GM19043 (cell line): ENCODE measurements around the gene GBE1.
"Not testable (repeated sequence)": the region's sequence is repeated elsewhere in the genome, so short reads cannot be mapped to it uniquely, and the experiment has no call there.

Experiments
- ATAC-seq: cut with Tn5 transposase; IDR thresholded peaks from one replicate; pipeline ENCODE4 v1.9.1; 2021; ENCODE audit warnings: low read depth; ENCODE audit not compliant: unreplicated experiment

Gene GBE1

GRCh38 chr3:81549831-81550230 is 211.6 kb downstream of the GBE1 start:
- ATAC-seq = no peak

GRCh38 chr3:81549388-81549787 is 212.1 kb downstream of the GBE1 start:
- no peak for ATAC-seq

- no peak for ATAC-seq
Measured at GRCh38 chr3:81545572-81545971, 215.9 kb downstream of the GBE1 start.

- peak; percentile 74 for ATAC-seq
Measured at GRCh38 chr3:81544385-81544784, 217.1 kb downstream of the GBE1 start.

- ATAC-seq = no peak
Measured at GRCh38 chr3:81540787-81541186, 220.7 kb downstream of the GBE1 start.

- ATAC-seq = no peak
Measured at GRCh38 chr3:81531846-81532245, 229.6 kb downstream of the GBE1 start.

- no peak for ATAC-seq
Measured at GRCh38 chr3:81531263-81531662, 230.2 kb downstream of the GBE1 start.

GRCh38 chr3:81530180-81530939 is 231.1 kb downstream of the GBE1 start:
- ATAC-seq = no peak

GRCh38 chr3:81521855-81522254 is 239.6 kb downstream of the GBE1 start:
- no peak for ATAC-seq

- ATAC-seq = no peak
Measured at GRCh38 chr3:81518945-81519344, 242.5 kb downstream of the GBE1 start.

GRCh38 chr3:81516042-81516441 is 245.4 kb downstream of the GBE1 start:
- no peak for ATAC-seq

- no peak for ATAC-seq
Measured at GRCh38 chr3:81513591-81513990, 247.9 kb downstream of the GBE1 start.

GRCh38 chr3:81503026-81503425 is 258.4 kb downstream of the GBE1 start:
- no peak for ATAC-seq

GRCh38 chr3:81502236-81502635 is 259.2 kb downstream of the GBE1 start:
- no peak for ATAC-seq

- peak; percentile 50 for ATAC-seq
Measured at GRCh38 chr3:81500039-81500438, 261.4 kb downstream of the GBE1 start.

- ATAC-seq = no peak
Measured at GRCh38 chr3:81497572-81498251, 263.7 kb downstream of the GBE1 start.

- no peak for ATAC-seq
Measured at GRCh38 chr3:81496407-81497104, 264.9 kb downstream of the GBE1 start.

GRCh38 chr3:81492471-81492870 is 269.0 kb downstream of the GBE1 start:
- ATAC-seq = not testable (repeated sequence)

GRCh38 chr3:81492040-81492439 is 269.4 kb downstream of the GBE1 start:
- no peak for ATAC-seq

GRCh38 chr3:81490541-81491288 is 270.7 kb downstream of the GBE1 start:
- ATAC-seq = peak; percentile 91

GRCh38 chr3:81485444-81485865 is 276.0 kb downstream of the GBE1 start:
- ATAC-seq = peak; percentile 97
